RWPE2 (cell line): ENCODE data around the gene APC2.

Experiments
- ATAC-seq: fragments of 200-7000 bp; cut with Tn5 transposase; 3 replicates; pipeline ENCODE4 v1.9.1; 2021; ENCODE audit warnings: low read depth
- DNase-seq: peaks from one replicate; pipeline ENCODE4 v3.0.0-alpha.2; 2020; ENCODE audit warnings: low spot score
- H3K27ac ChIP-seq: fragments of 450-650 bp; 2 replicates; pipeline ENCODE4 v1.5.1; 2017; ENCODE audit warnings: mild to moderate bottlenecking; ENCODE audit not compliant: poor library complexity, severe bottlenecking
- H3K27me3 ChIP-seq: fragments of 250-450 bp; sonication (Bioruptor Pico); 2 replicates; pipeline ENCODE4 v1.5.1; 2021; ENCODE audit warnings: mild to moderate bottlenecking, moderate library complexity; ENCODE audit not compliant: insufficient read depth, poor library complexity, severe bottlenecking
- H3K36me3 ChIP-seq: fragments of 250-450 bp; sonication (Bioruptor Pico); 2 replicates; pipeline ENCODE4 v1.5.1; 2020; ENCODE audit warnings: low read depth, mild to moderate bottlenecking, moderate library complexity
- H3K4me1 ChIP-seq: fragments of 250-450 bp; sonication (Bioruptor Pico); 2 replicates; pipeline ENCODE4 v1.5.1; 2021; ENCODE audit warnings: mild to moderate bottlenecking, moderate library complexity; ENCODE audit not compliant: insufficient read depth, poor library complexity, severe bottlenecking
- H3K4me3 ChIP-seq: fragments of 250-450 bp; sonication (Bioruptor Pico); 2 replicates; pipeline ENCODE4 v1.5.1; 2021; ENCODE audit warnings: mild to moderate bottlenecking, moderate library complexity; ENCODE audit not compliant: severe bottlenecking
- H3K9me3 ChIP-seq: fragments of 250-450 bp; sonication (Bioruptor Pico); 2 replicates; pipeline ENCODE4 v1.5.1; 2021; ENCODE audit warnings: mild to moderate bottlenecking, moderate library complexity; ENCODE audit not compliant: severe bottlenecking
- CTCF ChIP-seq: fragments of 450-650 bp; IDR thresholded peaks from one replicate; pipeline ENCODE4 v1.5.1; 2017; ENCODE audit warnings: mild to moderate bottlenecking, moderate library complexity; ENCODE audit not compliant: poor library complexity, severe bottlenecking

The APC2 gene

GRCh38 chr19:1457031-1457739 lies 7.3 kb downstream of the APC2 start:
- Histone ChIP-seq H3K4me3 (no peak overlapping the region), H3K9me3 (no peaks in the 10 kb centered on the region), H3K4me1 (no peaks in the 10 kb centered on the region), H3K27ac (no peak overlapping the region), H3K27me3 (peaks cover 36% of the 10 kb centered on the region), H3K36me3 (no peaks in the 10 kb centered on the region)
- ATAC-seq (no peak), DNase-seq (no peak)
- TF ChIP-seq CTCF: no peak

DNA sequence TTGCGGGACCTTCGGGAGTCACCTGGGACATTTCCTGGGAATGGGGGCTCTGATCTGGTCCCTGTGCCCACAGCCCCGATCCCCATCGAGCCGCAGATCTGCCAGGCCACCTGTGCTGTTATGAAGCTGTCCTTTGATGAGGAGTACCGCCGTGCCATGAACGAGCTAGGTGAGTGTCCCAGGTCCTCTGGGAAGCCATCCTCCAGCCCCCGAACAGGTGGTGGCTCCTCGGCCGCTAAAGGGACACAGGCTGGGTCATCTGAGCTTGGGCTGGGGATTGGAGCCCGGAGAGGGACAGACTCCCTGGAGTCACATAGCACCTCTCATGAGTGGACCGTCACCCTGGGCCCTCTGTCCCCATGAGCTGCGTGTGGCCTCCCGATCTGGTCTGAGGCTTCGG lies 8.0 kb downstream of the APC2 start:
- peaks cover 29% of the 10 kb centered on the region for H3K27me3 ChIP-seq
- DNase-seq (no peak), ATAC-seq (no peak)
- H3K4me3 ChIP-seq: no peak overlapping the region
- no peaks in the 10 kb centered on the region for H3K4me1 ChIP-seq
- H3K27ac ChIP-seq: no peak overlapping the region
- no peaks in the 10 kb centered on the region for H3K36me3 ChIP-seq
- no peak for TF ChIP-seq CTCF
- no peaks in the 10 kb centered on the region for H3K9me3 ChIP-seq

DNA sequence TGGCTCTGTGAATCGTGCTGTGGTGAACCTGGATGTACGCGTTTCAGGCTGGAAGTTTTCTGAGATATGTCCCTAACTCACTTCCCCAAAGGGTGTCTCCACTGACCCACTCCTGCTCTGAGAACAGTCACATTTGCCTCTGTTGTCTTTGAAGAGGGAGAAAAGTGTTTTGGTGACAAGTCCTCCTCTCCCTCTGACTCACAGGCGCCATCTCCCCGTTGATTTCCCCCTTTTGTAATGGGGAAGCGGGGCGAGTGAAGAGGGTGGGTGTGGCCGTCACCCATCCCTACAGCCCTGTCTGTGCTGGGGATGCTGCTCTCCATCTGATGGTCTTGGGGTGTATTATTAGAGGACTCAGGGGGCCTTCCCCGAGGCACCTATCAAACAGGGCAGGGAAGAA lies 9.6 kb downstream of the APC2 start:
- Histone ChIP-seq H3K36me3 (no peaks in the 10 kb centered on the region), H3K27ac (no peak overlapping the region), H3K4me3 (no peak overlapping the region), H3K27me3 (peaks cover 16% of the 10 kb centered on the region), H3K9me3 (no peaks in the 10 kb centered on the region), H3K4me1 (no peaks in the 10 kb centered on the region)
- no peak for TF ChIP-seq CTCF
- no peak for ATAC-seq
- no peak for DNase-seq

- Histone ChIP-seq H3K4me1 (no peaks in the 10 kb centered on the region), H3K4me3 (no peak overlapping the region), H3K9me3 (no peaks in the 10 kb centered on the region), H3K36me3 (no peaks in the 10 kb centered on the region), H3K27me3 (peaks cover 20% of the 10 kb centered on the region), H3K27ac (no peak overlapping the region)
- no peak for DNase-seq
- ATAC-seq: no peak
- TF ChIP-seq CTCF: no peak
Measured at GRCh38 chr19:1460033-1460995, 10.4 kb downstream of the APC2 start.
